Measurements from ENCODE around the gene GPR35. TPM values are rescaled to one million over a fixed set of nuclear protein-coding genes. Genes with fewer than 3 reads are reported as not detected.

GPR35 gene
- total and polyA plus RNA-seq, 2 of the 13 experiments (the other 11 are each of a cell fraction or from before 2014, with no cell fraction given) = 27.1 to 44.2 TPM

DNA sequence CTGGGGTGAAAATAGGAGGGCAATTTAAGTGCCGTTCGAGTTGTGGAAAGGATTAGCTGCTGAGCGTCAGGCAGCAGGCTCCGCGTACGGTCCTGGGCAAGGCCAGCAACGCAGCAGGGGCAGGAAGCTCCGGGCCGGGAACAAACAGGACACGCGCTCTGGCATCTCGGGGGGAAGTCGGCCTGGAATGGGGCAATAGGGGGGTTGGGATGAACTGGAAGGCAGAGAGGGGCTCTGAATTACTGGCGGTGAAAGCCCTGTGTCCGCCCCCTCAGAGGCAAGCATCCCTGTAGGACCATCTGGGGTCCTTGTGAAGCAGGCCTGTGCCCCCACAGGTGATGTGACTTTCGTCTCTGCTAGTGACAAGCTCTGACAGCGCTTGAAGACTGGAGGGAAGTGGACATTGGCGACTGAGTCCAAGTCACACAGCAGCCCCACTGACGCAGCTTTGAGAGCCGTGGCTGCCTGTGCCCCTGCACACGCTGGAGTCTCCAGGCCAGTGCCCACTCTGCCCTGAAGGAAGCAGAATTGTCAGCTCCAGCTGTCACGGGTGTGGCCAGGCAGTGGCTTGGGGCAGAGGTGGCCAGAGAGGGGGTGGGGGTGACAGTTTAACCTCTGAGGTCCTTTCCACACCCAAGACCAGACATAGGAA lies 22.3 kb downstream of the GPR35 start (continued):
- TF ChIP-seq ZNF441 (CRISPR knock-in tag; IDR thresholded peaks at IDR 0.05; ENCODE audit: borderline replicate concordance) (no peak), MTF2 (CRISPR knock-in tag; IDR thresholded peaks at IDR 0.05; ENCODE audit: borderline replicate concordance) (0 out of 2 replicates have a peak, but pooled peaks have one; percentile 68), ZNF468 (CRISPR knock-in tag; IDR thresholded peaks at IDR 0.05) (no peak), GABPA (IDR thresholded peaks at IDR 0.05; ENCODE audit: low read depth, low read length) (peak; percentile 21; the same call in 1 of the 2 replicates), GABPA (CRISPR knock-in tag; IDR thresholded peaks at IDR 0.05; ENCODE audit: low read depth) (no peak)
- TF ChIP-seq, protein P1, sequence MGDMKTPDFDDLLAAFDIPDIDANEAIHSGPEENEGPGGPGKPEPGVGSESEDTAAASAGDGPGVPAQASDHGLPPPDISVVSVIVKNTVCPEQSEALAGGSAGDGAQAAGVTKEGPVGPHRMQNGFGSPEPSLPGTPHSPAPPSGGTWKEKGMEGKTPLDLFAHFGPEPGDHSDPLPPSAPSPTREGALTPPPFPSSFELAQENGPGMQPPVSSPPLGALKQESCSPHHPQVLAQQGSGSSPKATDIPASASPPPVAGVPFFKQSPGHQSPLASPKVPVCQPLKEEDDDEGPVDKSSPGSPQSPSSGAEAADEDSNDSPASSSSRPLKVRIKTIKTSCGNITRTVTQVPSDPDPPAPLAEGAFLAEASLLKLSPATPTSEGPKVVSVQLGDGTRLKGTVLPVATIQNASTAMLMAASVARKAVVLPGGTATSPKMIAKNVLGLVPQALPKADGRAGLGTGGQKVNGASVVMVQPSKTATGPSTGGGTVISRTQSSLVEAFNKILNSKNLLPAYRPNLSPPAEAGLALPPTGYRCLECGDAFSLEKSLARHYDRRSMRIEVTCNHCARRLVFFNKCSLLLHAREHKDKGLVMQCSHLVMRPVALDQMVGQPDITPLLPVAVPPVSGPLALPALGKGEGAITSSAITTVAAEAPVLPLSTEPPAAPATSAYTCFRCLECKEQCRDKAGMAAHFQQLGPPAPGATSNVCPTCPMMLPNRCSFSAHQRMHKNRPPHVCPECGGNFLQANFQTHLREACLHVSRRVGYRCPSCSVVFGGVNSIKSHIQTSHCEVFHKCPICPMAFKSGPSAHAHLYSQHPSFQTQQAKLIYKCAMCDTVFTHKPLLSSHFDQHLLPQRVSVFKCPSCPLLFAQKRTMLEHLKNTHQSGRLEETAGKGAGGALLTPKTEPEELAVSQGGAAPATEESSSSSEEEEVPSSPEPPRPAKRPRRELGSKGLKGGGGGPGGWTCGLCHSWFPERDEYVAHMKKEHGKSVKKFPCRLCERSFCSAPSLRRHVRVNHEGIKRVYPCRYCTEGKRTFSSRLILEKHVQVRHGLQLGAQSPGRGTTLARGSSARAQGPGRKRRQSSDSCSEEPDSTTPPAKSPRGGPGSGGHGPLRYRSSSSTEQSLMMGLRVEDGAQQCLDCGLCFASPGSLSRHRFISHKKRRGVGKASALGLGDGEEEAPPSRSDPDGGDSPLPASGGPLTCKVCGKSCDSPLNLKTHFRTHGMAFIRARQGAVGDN (CRISPR knock-in tag; IDR thresholded peaks at IDR 0.05) = 0 out of 2 replicates have a peak, but pooled peaks have one; percentile 17

DNA sequence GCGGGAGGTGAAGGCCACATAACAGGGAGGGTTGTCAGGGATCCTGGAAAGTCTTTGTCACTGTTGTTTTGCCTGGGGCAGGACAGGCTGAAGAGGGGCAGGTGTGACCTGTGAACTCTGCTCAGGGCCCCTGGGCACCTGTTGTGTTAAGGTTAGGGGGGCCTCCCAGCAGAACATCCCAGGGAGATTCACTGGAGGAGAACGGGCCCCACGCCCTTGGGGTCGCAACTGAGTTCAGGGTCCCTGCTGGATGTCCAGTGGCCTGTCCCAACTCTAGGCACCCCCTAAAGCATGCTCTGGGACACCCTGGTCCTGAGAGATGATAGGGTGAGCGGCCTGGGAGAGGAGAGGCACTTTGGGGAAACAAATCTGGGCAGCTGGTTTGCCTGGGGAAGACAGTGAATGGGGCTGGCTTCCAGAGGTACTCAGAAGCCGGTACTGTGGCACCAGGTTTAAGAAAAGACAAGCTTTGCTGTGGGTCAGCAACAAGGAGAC lies 22.9 kb downstream of the GPR35 start:
- FAIRE-seq (no peak), ATAC-seq (peak; percentile 7; the same call in 1 of the 3 replicates), DNase-seq (ENCODE audit: low spot score) (no peak)
- Histone ChIP-seq H3K9ac (ENCODE audit: insufficient read depth, low read depth, low read length) (no peak overlapping the region), H4K20me1 (ENCODE audit: insufficient read depth, low read length) (no peaks in the 10 kb centered on the region; the same call in 1 of the 2 replicates), H3K4me2 (ENCODE audit: low read depth, low read length) (no peak overlapping the region), H3K4me3 (replicated peaks in 1 of 3; ENCODE audit: insufficient read depth in 1 of 3, low read depth in 2 of 3, low read length in 3 of 3) (no peak overlapping the region), H3K4me1 (ENCODE audit: insufficient read depth, low read length) (no peaks in the 10 kb centered on the region), H2AFZ (ENCODE audit: low read length) (no peak overlapping the region), H3K36me3 (replicated peaks in 1 of 2; ENCODE audit: control insufficient read depth in 1 of 2, insufficient read depth in 2 of 2, low read length in 2 of 2) (no peaks in the 10 kb centered on the region), H3K27ac (ENCODE audit: extremely low read length, insufficient read depth, low read length) (no peak overlapping the region), H3K9me3 (ENCODE audit: low read length) (peaks cover 8% of the 10 kb centered on the region), H3K27me3 (ENCODE audit: control insufficient read depth in 1 of 2, insufficient read depth in 2 of 2, low read length in 2 of 2) (peaks cover 40 to 95% of the 10 kb centered on the region in 2 experiments), H3K79me2 (ENCODE audit: insufficient read depth, low read length) (no peaks in the 10 kb centered on the region)
- TF ChIP-seq RFX3 (CRISPR knock-in tag; IDR thresholded peaks at IDR 0.05) = no peak
- in situ Hi-C loops (cut with HindIII; ENCODE audit: extremely low pct_ligation_motif_present, low pct_unique_long_range_greater_than_20kb) (no loop called here), intact Hi-C loops (cut with micrococcal nuclease; ENCODE audit: unreplicated experiment) (loop anchor here (10.0 kb wide), 1 partner anchor 133 kb away; no protein-coding TSS in a partner anchor)
- WGBS (ENCODE audit: low lambda C conversion rate) = 14% methylated on average over 3 of the region's 6 CpGs
- BruUV-seq (replicated peaks) = no TSS peak
- ChIA-PET POLR2A (interaction anchor here (1.3 kb wide), 1 partner anchor 21 kb away, joined by 3 read pairs; no protein-coding TSS in a partner anchor), CTCF (ENCODE audit: low intra/inter-chr PET ratio, low total read pairs) (no interaction called here)
